GM18868 (cell line): Measurements from ENCODE around the gene HDGFL3.
"Not testable (repeated sequence)": the region's sequence is repeated elsewhere in the genome, so short reads cannot be mapped to it uniquely, and the experiment has no call there.

Experiments
- ATAC-seq: cut with Tn5 transposase; IDR thresholded peaks from one replicate; pipeline ENCODE4 v1.9.1; 2021; ENCODE audit warnings: mild to moderate bottlenecking, moderate library complexity; ENCODE audit not compliant: unreplicated experiment

Gene HDGFL3

GRCh38 chr15:83198476-83198875 lies 9.1 kb downstream of the HDGFL3 start:
- no peak for ATAC-seq

DNA sequence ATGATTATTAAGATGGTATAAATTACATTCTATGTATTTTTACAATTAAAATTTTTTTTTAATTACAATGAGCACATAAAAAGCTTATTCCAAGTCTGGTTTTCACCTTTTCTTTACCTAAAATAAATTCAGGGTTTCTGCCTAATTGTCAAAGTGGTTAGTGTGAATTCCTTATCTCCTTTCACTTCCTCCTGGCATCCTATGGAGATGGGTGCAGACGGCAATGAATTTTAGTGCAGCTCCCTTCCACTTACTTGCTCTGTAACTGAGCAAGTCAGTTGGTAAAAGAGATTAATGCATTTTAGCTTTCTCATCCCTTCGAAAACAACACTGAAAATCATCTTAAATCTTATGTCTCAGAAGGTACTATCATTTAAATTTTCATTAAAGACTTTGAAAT lies 13.1 kb downstream of the HDGFL3 start:
- ATAC-seq, result no peak

DNA sequence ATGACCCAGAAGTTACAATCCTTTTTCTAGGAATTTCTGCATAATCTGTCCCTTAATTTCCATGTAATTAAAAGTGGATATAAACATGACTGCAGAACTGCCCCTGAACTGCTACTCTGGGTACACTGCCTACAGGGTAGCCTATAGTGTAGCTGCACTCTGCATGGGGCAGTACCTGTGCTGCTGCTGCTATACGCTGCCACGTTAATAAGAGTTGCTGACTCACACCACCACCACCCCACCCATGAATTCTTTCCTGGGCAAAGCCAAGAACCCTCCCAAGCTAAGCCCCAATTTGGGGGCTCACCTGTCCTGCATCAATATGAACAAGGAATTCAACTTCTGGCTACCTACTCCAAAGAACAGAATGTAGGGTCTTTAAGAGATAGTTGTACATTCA lies 13.9 kb downstream of the HDGFL3 start:
- ATAC-seq, result no peak

GRCh38 chr15:83192742-83193141 lies 14.9 kb downstream of the HDGFL3 start:
- no peak for ATAC-seq

GRCh38 chr15:83190450-83190849 lies 17.2 kb downstream of the HDGFL3 start:
- no peak for ATAC-seq

- ATAC-seq, result no peak
These were observed 22.1 kb downstream of the HDGFL3 start for GRCh38 chr15:83185561-83185960.

DNA sequence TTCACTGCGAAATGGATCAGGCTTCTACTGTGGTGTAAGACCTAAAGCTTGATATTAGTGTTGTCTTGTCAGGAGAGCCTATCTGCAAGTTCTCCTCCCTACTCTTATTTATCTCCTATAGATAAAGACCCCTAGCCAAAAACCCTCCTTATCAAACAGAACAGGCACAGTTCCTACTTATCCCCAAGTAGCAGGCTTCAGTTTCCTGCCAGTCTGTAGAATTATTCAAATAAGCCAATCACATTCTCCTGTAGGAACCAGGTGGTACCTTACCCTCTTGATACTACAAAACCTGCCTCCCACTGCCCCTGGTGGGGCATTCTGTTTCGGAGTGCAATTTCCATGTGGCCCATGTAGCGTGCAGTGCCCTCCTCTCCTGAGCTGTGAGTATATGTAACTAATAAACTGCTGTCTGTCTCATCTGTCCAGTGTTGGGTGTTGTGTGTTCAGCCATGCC lies 28.7 kb downstream of the HDGFL3 start:
- ATAC-seq, result no peak

DNA sequence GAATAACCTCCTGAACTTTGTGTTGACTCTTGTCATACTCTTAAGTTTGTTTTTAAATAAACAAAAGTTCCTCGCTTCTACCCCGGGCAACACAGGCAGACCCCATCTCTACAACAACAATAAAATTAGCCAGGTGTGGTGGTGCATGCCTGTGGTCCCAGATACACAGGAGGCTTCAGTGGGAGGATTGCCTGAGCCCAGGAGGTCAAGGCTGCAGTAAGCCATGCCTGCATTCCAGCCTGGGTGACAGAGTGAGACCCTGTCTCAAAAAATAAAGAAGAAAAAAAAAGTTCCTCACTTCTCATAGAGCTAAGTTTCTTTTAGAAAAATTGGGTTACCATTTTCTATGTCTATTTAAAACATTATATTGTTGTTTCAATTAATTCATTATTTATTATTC lies 29.2 kb downstream of the HDGFL3 start:
- no peak for ATAC-seq

- ATAC-seq, result no peak
These were observed 32.7 kb downstream of the HDGFL3 start for GRCh38 chr15:83174891-83175290.

GRCh38 chr15:83170474-83171165 lies 37.0 kb downstream of the HDGFL3 start:
- ATAC-seq, result no peak

- not testable (repeated sequence) for ATAC-seq
These were observed 38.0 kb downstream of the HDGFL3 start for GRCh38 chr15:83169576-83169975.

- no peak for ATAC-seq
These were observed 40.8 kb downstream of the HDGFL3 start for GRCh38 chr15:83166830-83167229.

DNA sequence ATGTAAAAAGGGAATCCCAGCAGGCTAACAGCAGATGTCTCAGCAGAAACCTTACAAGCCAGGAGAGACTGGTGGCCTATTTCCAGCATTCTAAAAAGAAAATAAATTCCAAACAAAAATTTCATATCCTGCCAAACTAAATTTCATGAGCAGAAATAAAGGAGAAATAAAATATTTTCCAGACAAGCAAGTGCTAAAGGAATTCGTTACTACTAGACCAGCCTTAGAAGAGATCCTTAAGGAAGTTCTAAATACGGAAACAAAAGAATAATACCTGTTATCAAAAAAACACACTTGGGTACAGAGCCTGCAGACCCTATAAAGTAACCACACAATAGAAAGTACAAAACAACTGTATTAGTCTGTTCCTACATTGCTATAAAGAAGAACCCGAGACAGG lies 41.4 kb downstream of the HDGFL3 start:
- ATAC-seq, result no peak

- ATAC-seq, result no peak
These were observed 42.7 kb downstream of the HDGFL3 start for GRCh38 chr15:83164771-83165404.

- no peak for ATAC-seq
These were observed 43.4 kb downstream of the HDGFL3 start for GRCh38 chr15:83164111-83164770.

GRCh38 chr15:83163032-83163431 lies 44.6 kb downstream of the HDGFL3 start:
- ATAC-seq, result no peak

GRCh38 chr15:83160741-83161140 lies 46.9 kb downstream of the HDGFL3 start:
- ATAC-seq, result no peak

DNA sequence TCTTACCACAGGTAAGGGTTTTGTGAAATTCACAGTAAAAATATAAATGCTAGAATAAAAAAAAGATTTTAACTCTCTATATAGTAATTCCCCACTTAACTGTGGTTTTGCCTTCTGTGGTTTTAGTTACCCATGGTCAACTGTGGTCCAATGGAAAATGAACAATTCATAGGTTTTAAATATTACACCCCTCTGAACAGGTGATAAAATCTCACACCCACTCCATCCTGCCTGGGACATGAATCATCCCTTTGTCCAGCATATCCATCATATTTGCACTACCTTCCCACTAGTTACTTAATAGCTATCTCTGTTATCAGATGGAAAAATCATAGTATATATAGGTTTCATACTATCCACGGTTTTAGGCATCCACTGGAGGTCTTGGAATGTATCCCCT lies 49.2 kb downstream of the HDGFL3 start:
- ATAC-seq, result no peak

GRCh38 chr15:83155942-83156341 lies 51.7 kb downstream of the HDGFL3 start:
- ATAC-seq, result no peak

GRCh38 chr15:83153288-83153687 lies 54.3 kb downstream of the HDGFL3 start:
- ATAC-seq, result no peak

- ATAC-seq, result no peak
These were observed 62.9 kb downstream of the HDGFL3 start for GRCh38 chr15:83144771-83145170.

DNA sequence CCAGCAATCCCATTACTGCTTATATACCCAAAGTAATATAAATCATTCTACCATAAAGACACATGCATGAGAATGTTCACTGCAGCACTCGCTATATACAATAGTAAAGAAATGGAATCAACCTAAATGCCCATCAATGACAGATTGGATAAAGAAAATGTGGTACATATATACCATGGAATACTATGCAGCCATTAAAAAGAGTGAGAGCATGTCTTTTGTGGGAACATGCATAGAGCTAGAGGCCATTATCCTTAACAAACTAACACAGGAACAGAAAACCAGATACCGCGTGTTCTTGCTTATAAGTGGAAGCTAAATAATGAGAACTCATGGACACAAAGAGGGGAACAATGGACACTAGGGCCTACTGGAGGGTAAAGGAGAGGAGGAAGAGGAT lies 65.5 kb downstream of the HDGFL3 start:
- not testable (repeated sequence) for ATAC-seq
